HepG2 (cell line): Measurements from ENCODE around the gene ADIPOR1. TPM values are rescaled to one million over a fixed set of nuclear protein-coding genes. Genes with fewer than 3 reads are reported as not detected.

Source experiments
- BRD4 ChIP-seq: sonication (generic); formaldehyde crosslinking; IDR thresholded peaks from 2 replicates; pipeline ENCODE4 v1.4.0; 2020; ENCODE audit warnings: missing genetic modification reagents
- ELF4 ChIP-seq: sonication (generic); formaldehyde crosslinking; IDR thresholded peaks from 2 replicates; pipeline ENCODE4 v1.5.0; 2020; ENCODE audit warnings: missing genetic modification reagents, mild to moderate bottlenecking, moderate library complexity, borderline replicate concordance
- FOSL2 ChIP-seq: sonication (generic); formaldehyde crosslinking; IDR thresholded peaks from 2 replicates; pipeline ENCODE4 v1.4.0; 2020; ENCODE audit warnings: missing genetic modification reagents
- GFI1 ChIP-seq: sonication (generic); formaldehyde crosslinking; IDR thresholded peaks from 2 replicates; pipeline ENCODE4 v1.5.0; 2020; ENCODE audit warnings: missing genetic modification reagents, mild to moderate bottlenecking, borderline replicate concordance
- TOPORS ChIP-seq: sonication (generic); formaldehyde crosslinking; IDR thresholded peaks from 2 replicates; pipeline ENCODE4 v1.8.0; 2023; ENCODE audit warnings: mild to moderate bottlenecking, missing genetic modification reagents
- ZFP1 ChIP-seq: IDR thresholded peaks from 2 replicates; pipeline ENCODE4 v1.6.1; 2016
- ZFY ChIP-seq: sonication (generic); formaldehyde crosslinking; IDR thresholded peaks from 2 replicates; pipeline ENCODE4 v1.4.0; 2020; ENCODE audit warnings: missing genetic modification reagents
- ZHX1 ChIP-seq: sonication (generic); formaldehyde crosslinking; IDR thresholded peaks from 2 replicates; pipeline ENCODE4 v1.8.1; 2022; ENCODE audit warnings: low read depth, mild to moderate bottlenecking, missing genetic modification reagents
- ZKSCAN8 ChIP-seq: IDR thresholded peaks from 2 replicates; pipeline ENCODE4 v1.6.1; 2016; ENCODE audit warnings: borderline replicate concordance, missing genetic modification reagents, missing compliant biosample characterization
- ZNF142 ChIP-seq: sonication (generic); formaldehyde crosslinking; IDR thresholded peaks from 2 replicates; pipeline ENCODE4 v1.4.0; 2020; ENCODE audit warnings: missing genetic modification reagents
- ZNF207 ChIP-seq: fragments of 450-650 bp; IDR thresholded peaks from 2 replicates; pipeline ENCODE4 v1.6.1; 2016; ENCODE audit warnings: antibody characterized with exemption, borderline replicate concordance
- ZNF33A ChIP-seq: sonication (generic); formaldehyde crosslinking; IDR thresholded peaks from 2 replicates; pipeline ENCODE4 v1.5.1; 2020; ENCODE audit warnings: missing genetic modification reagents, mild to moderate bottlenecking, moderate library complexity, borderline replicate concordance
- ZNF567 ChIP-seq: sonication (generic); formaldehyde crosslinking; IDR thresholded peaks from 2 replicates; pipeline ENCODE4 v1.8.1; 2023; ENCODE audit warnings: mild to moderate bottlenecking, missing genetic modification reagents, borderline replicate concordance
- ZNF747 ChIP-seq: sonication (generic); formaldehyde crosslinking; IDR thresholded peaks from 2 replicates; pipeline ENCODE4 v1.8.1; 2023; ENCODE audit warnings: missing genetic modification reagents, mild to moderate bottlenecking, borderline replicate concordance
- ZSCAN31 ChIP-seq: sonication (generic); formaldehyde crosslinking; IDR thresholded peaks from 2 replicates; pipeline ENCODE4 v1.5.0; 2020; ENCODE audit warnings: low read depth, mild to moderate bottlenecking, missing genetic modification reagents
- polyA plus RNA-seq, 8 experiments: library from polyadenylated mRNA; depleted of rRNA in 3 of 8; stranded (reverse) in 7 of 8; unstranded in 1 of 8; fragments of >200 nt; fragmentation: Illumina TruSeq in 4 of 8; extraction: Trizol in 4 of 8; gene quantifications; 2 replicates each; pipeline versions ENCODE4 v1.2.1 to v1.2.3, GENCODE V29; 2011 to 2016; ENCODE audit warnings: low read depth in 4 of 8, missing spikeins in 1 of 8, mixed read lengths in 1 of 8; ENCODE audit not compliant: insufficient read depth in 1 of 8
- total RNA-seq, 5 experiments: library from RNA; depleted of rRNA; stranded (reverse); fragments of >200 nt; fragmentation: Illumina TruSeq; extraction: Trizol; gene quantifications; 2 replicates each; pipeline ENCODE4 v1.2.3, GENCODE V29; 2016; ENCODE audit warnings: low read depth in 1 of 5
- TF ChIP-seq, protein P1 (sequence below): sonication (generic); formaldehyde crosslinking; IDR thresholded peaks from 2 replicates; pipeline ENCODE4 v1.4.0; 2020; ENCODE audit warnings: missing genetic modification reagents, mild to moderate bottlenecking, borderline replicate concordance

ADIPOR1 gene
- total and polyA plus RNA-seq, 2 of the 13 experiments (the other 11 are each of a cell fraction or from before 2014, with no cell fraction given), result 60.0 to 141 TPM

GRCh38 chr1:202926581-202927491 is 31.3 kb downstream of the ADIPOR1 start, which contains the start of gene KLHL12 (continued):
- TF ChIP-seq ZSCAN31 (peak; percentile 83; the same call in 1 of the 2 replicates), GFI1 (CRISPR knock-in tag) (no peak; the same call in 1 of the 2 replicates), ZNF747 (peak; percentile 88), TOPORS (CRISPR knock-in tag) (0 out of 2 replicates have a peak, but pooled peaks have one; percentile 54), ZNF142 (CRISPR knock-in tag) (peak; percentile 81), ZHX1 (CRISPR knock-in tag) (0 out of 2 replicates have a peak, but pooled peaks have one; percentile 50), ZKSCAN8 (CRISPR knock-in tag) (no peak; the same call in 1 of the 2 replicates), ZNF33A (CRISPR knock-in tag) (no peak), ZFP1 (CRISPR knock-in tag) (peak; percentile 69; the same call in 1 of the 2 replicates), ZNF567 (no peak), BRD4 (CRISPR knock-in tag) (peak; percentile 69; the same call in 1 of the 2 replicates), ZFY (CRISPR knock-in tag) (peak; percentile 91), ELF4 (peak; percentile 69; the same call in 1 of the 2 replicates), FOSL2 (CRISPR knock-in tag) (peak; percentile 79), ZNF207 (0 out of 2 replicates have a peak, but pooled peaks have one; percentile 34)
- TF ChIP-seq, protein P1, sequence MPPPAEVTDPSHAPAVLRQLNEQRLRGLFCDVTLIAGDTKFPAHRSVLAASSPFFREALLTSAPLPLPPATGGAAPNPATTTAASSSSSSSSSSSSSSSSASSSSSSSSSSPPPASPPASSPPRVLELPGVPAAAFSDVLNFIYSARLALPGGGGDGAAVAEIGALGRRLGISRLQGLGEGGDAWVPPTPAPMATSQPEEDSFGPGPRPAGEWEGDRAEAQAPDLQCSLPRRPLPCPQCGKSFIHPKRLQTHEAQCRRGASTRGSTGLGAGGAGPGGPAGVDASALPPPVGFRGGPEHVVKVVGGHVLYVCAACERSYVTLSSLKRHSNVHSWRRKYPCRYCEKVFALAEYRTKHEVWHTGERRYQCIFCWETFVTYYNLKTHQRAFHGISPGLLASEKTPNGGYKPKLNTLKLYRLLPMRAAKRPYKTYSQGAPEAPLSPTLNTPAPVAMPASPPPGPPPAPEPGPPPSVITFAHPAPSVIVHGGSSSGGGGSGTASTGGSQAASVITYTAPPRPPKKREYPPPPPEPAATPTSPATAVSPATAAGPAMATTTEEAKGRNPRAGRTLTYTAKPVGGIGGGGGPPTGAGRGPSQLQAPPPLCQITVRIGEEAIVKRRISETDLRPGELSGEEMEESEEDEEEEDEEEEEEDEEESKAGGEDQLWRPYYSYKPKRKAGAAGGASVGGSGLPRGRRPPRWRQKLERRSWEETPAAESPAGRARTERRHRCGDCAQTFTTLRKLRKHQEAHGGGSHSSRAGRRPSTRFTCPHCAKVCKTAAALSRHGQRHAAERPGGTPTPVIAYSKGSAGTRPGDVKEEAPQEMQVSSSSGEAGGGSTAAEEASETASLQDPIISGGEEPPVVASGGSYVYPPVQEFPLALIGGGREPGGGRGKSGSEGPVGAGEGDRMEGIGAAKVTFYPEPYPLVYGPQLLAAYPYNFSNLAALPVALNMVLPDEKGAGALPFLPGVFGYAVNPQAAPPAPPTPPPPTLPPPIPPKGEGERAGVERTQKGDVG (CRISPR knock-in tag), result no peak
